Thyroid gland (tissue), 4 donors: ENCODE data around the gene ARPC4. TPM values are rescaled to one million over a fixed set of nuclear protein-coding genes. Genes with fewer than 3 reads are reported as not detected.

ENCODE experiments used
- DNase-seq, 2 donors: peaks; one replicate each; pipeline ENCODE4 v3.0.0-alpha.2; 2019
- H3K27ac ChIP-seq, 3 donors: fragments of 200-600 bp; sonication (generic); 1 replicate in 2 of 3; 2 replicates in 1 of 3; pipeline ENCODE4 v1.5.1; 2016 to 2019; ENCODE audit warnings: mild to moderate bottlenecking in 1 of 3, moderate library complexity in 1 of 3
- H3K27me3 ChIP-seq: fragments of 200-600 bp; sonication (generic); one replicate; pipeline ENCODE4 v1.5.1; 2019
- H3K36me3 ChIP-seq, 2 donors: fragments of 200-600 bp; sonication (generic); one replicate each; pipeline ENCODE4 v1.5.1; 2016 to 2019
- H3K4me1 ChIP-seq, 2 donors: fragments of 200-600 bp; sonication (generic); one replicate each; pipeline ENCODE4 v1.5.1; 2017 to 2019
- H3K4me3 ChIP-seq, 3 donors: fragments of 200-600 bp; sonication (generic); replicated peaks in 1 of 3; 1 replicate in 2 of 3; 2 replicates in 1 of 3; pipeline ENCODE4 v1.5.1; 2016; ENCODE audit warnings: mild to moderate bottlenecking in 1 of 3
- H3K9me3 ChIP-seq: fragments of 200-600 bp; sonication (generic); one replicate; pipeline ENCODE4 v1.5.1; 2017
- CTCF ChIP-seq, 6 experiments: fragments of 200-600 bp in 3 of 6; fragments of 450-650 bp in 3 of 6; sonication (generic) in 3 of 6; IDR thresholded peaks; one replicate each; pipeline ENCODE4 v1.5.1; 2016 to 2019; ENCODE audit warnings: antibody characterized with exemption in 6 of 6, mild to moderate bottlenecking in 2 of 6, inconsistent platforms in 1 of 6, moderate library complexity in 1 of 6
- POLR2A ChIP-seq, 2 donors: fragments of 450-650 bp; IDR thresholded peaks; one replicate each; pipeline ENCODE4 v1.6.1; 2017; ENCODE audit warnings: antibody characterized with exemption in 2 of 2, mild to moderate bottlenecking in 2 of 2, moderate library complexity in 1 of 2
- WGBS, 2 donors: methylation state at CpG; one replicate each; pipeline ENCODE4 v1.1.5; 2017; 5-methylcytosine and 5-hydroxymethylcytosine counted together
- intact Hi-C: fragments of 100-400 bp; cut with DNase I; formaldehyde crosslinking; loops from one replicate; pipeline ENCODE4 v1.15.1; 2023
- total RNA-seq, 4 donors: library from RNA; depleted of rRNA; stranded (reverse); fragments of >200 nt; gene quantifications; one replicate each; pipeline ENCODE4 v1.2.3, GENCODE V29; 2016

Gene ARPC4
- total RNA-seq, 4 donors from 2014 or later = 155 to 232 (median 187) TPM

GRCh38 chr3:9791127-9791526 is 1.8 kb upstream of the ARPC4 start:
- TF ChIP-seq CTCF (IDR thresholded peaks at IDR 0.05) = no peak
- no peak for TF ChIP-seq POLR2A (IDR thresholded peaks at IDR 0.05)
- Histone ChIP-seq H3K4me1 (peaks cover 12 to 25% of the 10 kb centered on the region in 2 donors), H3K4me3 (no peak overlapping the region), H3K36me3 (peaks cover 12 to 20% of the 10 kb centered on the region in 2 donors), H3K27ac (peak overlapping the region in 2 of 3 donors; percentile 91), H3K27me3 (no peaks in the 10 kb centered on the region), H3K9me3 (no peaks in the 10 kb centered on the region)
- intact Hi-C loops = loop anchor here (10.0 kb wide), 1 partner anchor 136 kb away; no protein-coding TSS in a partner anchor
- 93 to 98% methylated on average over 8 to 11 of the region's 11 CpGs for WGBS, 2 donors
- no peak for DNase-seq

GRCh38 chr3:9791790-9792404 is 985 bp upstream of the ARPC4 start:
- Histone ChIP-seq H3K27me3 (no peaks in the 10 kb centered on the region), H3K9me3 (no peaks in the 10 kb centered on the region), H3K27ac (peak overlapping the region; percentile 91 to 98 (median 91)), H3K4me3 (peak overlapping the region; percentile 64 to 93 (median 92)), H3K36me3 (peaks cover 8 to 17% of the 10 kb centered on the region in 2 donors), H3K4me1 (peaks cover 12 to 25% of the 10 kb centered on the region in 2 donors)
- TF ChIP-seq CTCF (IDR thresholded peaks at IDR 0.05) = no peak
- TF ChIP-seq POLR2A (IDR thresholded peaks at IDR 0.05) = no peak
- no peak for DNase-seq
- intact Hi-C loops = loop anchor here (10.0 kb wide), 1 partner anchor 137 kb away; no protein-coding TSS in a partner anchor
- WGBS, 2 donors = 19 to 20% methylated on average over 11 to 13 of the region's 14 CpGs

- no peaks in the 10 kb centered on the region for H3K27me3 ChIP-seq
- H3K4me3 ChIP-seq = peak overlapping the region; percentile 64 to 93 (median 92)
- DNase-seq = no peak
- peak overlapping the region; percentile 91 to 98 (median 91) for H3K27ac ChIP-seq
- H3K36me3 ChIP-seq = peaks cover 14 to 15% of the 10 kb centered on the region in 2 donors
- intact Hi-C loops = loop anchor here (10.0 kb wide), 1 partner anchor 138 kb away; no protein-coding TSS in a partner anchor
- TF ChIP-seq POLR2A (IDR thresholded peaks at IDR 0.05) (no peak), CTCF (IDR thresholded peaks at IDR 0.05) (peak in 1 of 6 experiments; percentile 5)
- H3K4me1 ChIP-seq = peaks cover 12 to 25% of the 10 kb centered on the region in 2 donors
- H3K9me3 ChIP-seq = no peaks in the 10 kb centered on the region
- 1 to 3% methylated on average over 20 of the region's 23 CpGs for WGBS, 2 donors
Measured at GRCh38 chr3:9793161-9793781, 389 bp downstream of the ARPC4 start.

- Histone ChIP-seq H3K4me3 (no peak overlapping the region), H3K4me1 (peaks cover 12 to 25% of the 10 kb centered on the region in 2 donors), H3K27me3 (no peaks in the 10 kb centered on the region), H3K9me3 (no peaks in the 10 kb centered on the region), H3K36me3 (peaks cover 19 to 23% of the 10 kb centered on the region in 2 donors), H3K27ac (no peak overlapping the region)
- DNase-seq = no peak
- 96% methylated on average over 11 of the region's 11 CpGs for WGBS, 2 donors
- intact Hi-C loops = loop anchor here (10.0 kb wide), 1 partner anchor 140 kb away; no protein-coding TSS in a partner anchor
- no peak for TF ChIP-seq CTCF (IDR thresholded peaks at IDR 0.05)
- no peak for TF ChIP-seq POLR2A (IDR thresholded peaks at IDR 0.05)
Measured at GRCh38 chr3:9794400-9794799, 1.5 kb downstream of the ARPC4 start.

GRCh38 chr3:9795207-9795606 is 2.3 kb downstream of the ARPC4 start:
- TF ChIP-seq CTCF (IDR thresholded peaks at IDR 0.05) (no peak), POLR2A (IDR thresholded peaks at IDR 0.05) (no peak)
- peaks cover 12 to 25% of the 10 kb centered on the region in 2 donors for H3K4me1 ChIP-seq
- intact Hi-C loops = loop anchor here (10.0 kb wide), 1 partner anchor 140 kb away; no protein-coding TSS in a partner anchor
- no peak for DNase-seq
- no peaks in the 10 kb centered on the region for H3K27me3 ChIP-seq
- H3K27ac ChIP-seq = no peak overlapping the region
- 95 to 97% methylated on average over 5 of the region's 5 CpGs for WGBS, 2 donors
- H3K4me3 ChIP-seq = no peak overlapping the region
- no peaks in the 10 kb centered on the region for H3K9me3 ChIP-seq
- H3K36me3 ChIP-seq = peaks cover 22 to 26% of the 10 kb centered on the region in 2 donors
